ENCODE measurements around the gene PHB1. TPM values are rescaled to one million over a fixed set of nuclear protein-coding genes. Genes with fewer than 3 reads are reported as not detected.

The PHB1 gene
- total and polyA plus RNA-seq, 2 experiments from 2014 or later: 134 to 337 TPM

GRCh38 chr17:49452201-49452600, 37.5 kb upstream of the PHB1 start:
- Histone ChIP-seq H3K27ac (no peak overlapping the region), H3K4me1 (ENCODE audit: low read depth) (peaks cover 14% of the 10 kb centered on the region)
- no peak for DNase-seq (ENCODE audit: low read depth in 1 of 2, low spot score in 1 of 2)

DNA sequence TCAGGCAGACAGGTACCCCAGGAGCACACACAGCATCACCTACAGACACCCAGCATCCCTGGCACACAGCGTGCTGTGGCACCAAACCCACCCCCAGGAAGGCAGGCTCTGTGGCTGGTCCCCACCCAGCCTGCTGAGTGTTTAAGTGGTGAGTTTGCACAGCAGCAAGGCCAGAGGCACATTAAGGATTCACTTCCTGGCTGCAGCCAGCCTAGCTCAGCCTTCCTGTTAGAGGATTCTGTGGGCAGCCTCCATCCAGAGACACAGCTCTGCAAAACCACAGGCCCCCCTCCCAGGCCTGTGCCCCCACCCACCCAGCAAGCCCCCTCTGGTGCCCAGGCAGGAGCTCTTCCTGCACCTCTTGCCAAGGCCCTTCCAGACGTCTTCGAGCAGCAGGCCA, 36.1 kb upstream of the PHB1 start:
- Histone ChIP-seq H3K36me3 (no peaks in the 10 kb centered on the region), H3K27me3 (no peaks in the 10 kb centered on the region), H3K4me1 (ENCODE audit: low read depth) (peaks cover 14% of the 10 kb centered on the region), H3K9me3 (ENCODE audit: low read depth) (no peaks in the 10 kb centered on the region), H3K4me3 (no peak overlapping the region), H3K27ac (no peak overlapping the region)
- no peak for TF ChIP-seq CTCF (IDR thresholded peaks at IDR 0.05; ENCODE audit: low read depth, low read length)
- no peak for DNase-seq (ENCODE audit: low read depth in 1 of 2, low spot score in 1 of 2)

More at GRCh38 chr17:49452201-49452600, 37.5 kb upstream of the PHB1 start:
- no peak for TF ChIP-seq CTCF (IDR thresholded peaks at IDR 0.05; ENCODE audit: low read depth, low read length)
- H3K36me3 ChIP-seq: no peaks in the 10 kb centered on the region
- H3K27me3 ChIP-seq: no peaks in the 10 kb centered on the region
- no peaks in the 10 kb centered on the region for H3K9me3 ChIP-seq (ENCODE audit: low read depth)
- no peak overlapping the region for H3K4me3 ChIP-seq

GRCh38 chr17:49450181-49450580, 35.5 kb upstream of the PHB1 start:
- Histone ChIP-seq H3K27ac (no peak overlapping the region), H3K4me3 (no peak overlapping the region), H3K36me3 (no peaks in the 10 kb centered on the region), H3K27me3 (no peaks in the 10 kb centered on the region), H3K9me3 (ENCODE audit: low read depth) (no peaks in the 10 kb centered on the region), H3K4me1 (ENCODE audit: low read depth) (peaks cover 14% of the 10 kb centered on the region)
- no peak for DNase-seq (ENCODE audit: low read depth in 1 of 2, low spot score in 1 of 2)
- no peak for TF ChIP-seq CTCF (IDR thresholded peaks at IDR 0.05; ENCODE audit: low read depth, low read length)

DNA sequence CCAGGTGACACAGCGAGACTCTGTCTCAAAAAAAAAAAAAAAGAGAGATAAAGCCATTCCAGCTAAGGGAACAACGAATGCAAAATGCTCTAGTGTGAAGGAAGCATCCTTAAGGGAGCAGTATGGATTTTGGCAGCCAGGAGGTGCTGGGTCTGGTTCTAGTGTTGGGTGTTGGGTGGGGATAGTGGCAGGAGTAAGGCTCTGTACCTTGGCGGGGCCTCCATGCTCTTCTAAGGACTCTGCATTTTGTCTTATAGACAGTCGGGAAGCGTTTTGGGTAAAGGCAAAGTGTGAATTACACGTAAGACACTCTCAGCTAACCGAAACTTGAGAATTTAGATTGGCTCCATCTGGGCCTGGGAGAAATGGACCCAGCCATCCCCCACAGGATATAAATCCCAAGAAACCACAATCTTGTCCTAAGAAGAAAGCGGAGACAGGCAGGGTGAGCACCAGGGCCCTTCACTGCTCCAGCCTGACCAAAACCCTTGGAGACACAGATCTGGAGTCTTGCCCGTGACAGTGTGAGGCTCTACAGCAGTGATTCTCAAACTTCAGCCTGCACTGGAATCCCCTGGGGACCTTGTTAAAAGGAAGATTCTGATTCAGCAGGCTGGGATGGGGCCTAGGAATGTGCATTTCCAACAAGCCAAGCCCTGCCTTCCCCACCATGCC, 33.1 kb upstream of the PHB1 start:
- Histone ChIP-seq H3K4me3 (no peak overlapping the region), H3K27ac (no peak overlapping the region), H3K36me3 (no peaks in the 10 kb centered on the region), H3K4me1 (ENCODE audit: low read depth) (peaks cover 14% of the 10 kb centered on the region), H3K27me3 (no peaks in the 10 kb centered on the region), H3K9me3 (ENCODE audit: low read depth) (no peaks in the 10 kb centered on the region)
- TF ChIP-seq CTCF (IDR thresholded peaks at IDR 0.05; ENCODE audit: low read depth, low read length): no peak
- DNase-seq (ENCODE audit: low read depth in 1 of 2, low spot score in 1 of 2): peak in 1 of 2 donors; percentile 51

GRCh38 chr17:49445591-49445990, 30.9 kb upstream of the PHB1 start:
- Histone ChIP-seq H3K9me3 (ENCODE audit: low read depth) (no peaks in the 10 kb centered on the region), H3K36me3 (no peaks in the 10 kb centered on the region)

More at GRCh38 chr17:49445591-49445990, 30.9 kb upstream of the PHB1 start:
- Histone ChIP-seq H3K27me3 (no peaks in the 10 kb centered on the region), H3K27ac (no peak overlapping the region), H3K4me1 (ENCODE audit: low read depth) (peaks cover 14% of the 10 kb centered on the region), H3K4me3 (no peak overlapping the region)
- DNase-seq (ENCODE audit: low read depth in 1 of 2, low spot score in 1 of 2): no peak
- no peak for TF ChIP-seq CTCF (IDR thresholded peaks at IDR 0.05; ENCODE audit: low read depth, low read length)
